NCI-H2029 (cell line): ENCODE data around the gene PIK3R5.

Experiments used
- DNase-seq: peaks from one replicate; lab custom pipeline; 2025; lab: John Stamatoyannopoulos, UW

Gene PIK3R5

GRCh38 chr17:8879410-8879809, 86.1 kb downstream of the PIK3R5 start:
- no peak for DNase-seq

GRCh38 chr17:8877984-8878383, 87.5 kb downstream of the PIK3R5 start:
- DNase-seq = no peak

GRCh38 chr17:8875957-8876356, 89.5 kb downstream of the PIK3R5 start:
- DNase-seq = no peak

- no peak for DNase-seq
These were observed 90.1 kb downstream of the PIK3R5 start for GRCh38 chr17:8875436-8875835.

- no peak for DNase-seq
These were observed 91.4 kb downstream of the PIK3R5 start for GRCh38 chr17:8873801-8874715.

GRCh38 chr17:8872705-8873435, 92.6 kb downstream of the PIK3R5 start:
- DNase-seq = no peak

GRCh38 chr17:8872036-8872704, 93.3 kb downstream of the PIK3R5 start:
- no peak for DNase-seq

GRCh38 chr17:8871081-8871581, 94.4 kb downstream of the PIK3R5 start:
- DNase-seq = no peak

GRCh38 chr17:8870406-8871040, 95.0 kb downstream of the PIK3R5 start:
- no peak for DNase-seq

GRCh38 chr17:8869114-8869815, 96.2 kb downstream of the PIK3R5 start:
- no peak for DNase-seq

- DNase-seq = no peak
These were observed 97.0 kb downstream of the PIK3R5 start for GRCh38 chr17:8868529-8868951.

GRCh38 chr17:8868092-8868491, 97.4 kb downstream of the PIK3R5 start:
- no peak for DNase-seq

- no peak for DNase-seq
These were observed 98.0 kb downstream of the PIK3R5 start, which contains the start of gene PIK3R6 for GRCh38 chr17:8867361-8867981. TSS of gene PIK3R6 (minus strand) at chr17:8867674. CDS start at chr17:8849794, 17,880 bp downstream.

GRCh38 chr17:8865811-8866210, 99.7 kb downstream of the PIK3R5 start:
- no peak for DNase-seq

GRCh38 chr17:8865385-8865784, 100.1 kb downstream of the PIK3R5 start:
- no peak for DNase-seq

GRCh38 chr17:8862213-8863056, 103.1 kb downstream of the PIK3R5 start:
- DNase-seq = no peak

GRCh38 chr17:8861495-8862181, 103.9 kb downstream of the PIK3R5 start:
- no peak for DNase-seq

GRCh38 chr17:8859804-8860430, 105.6 kb downstream of the PIK3R5 start:
- DNase-seq = no peak
